H1 (cell line): ENCODE results near the gene L3MBTL2. TPM values are rescaled to one million over a fixed set of nuclear protein-coding genes. Genes with fewer than 3 reads are reported as not detected.

ENCODE experiments used
- CHD7 ChIP-seq: fragments of 300-600 bp; sonication (generic); IDR thresholded peaks from 2 replicates; pipeline ENCODE4 v1.7.1; 2012; ENCODE audit warnings: low read length, moderate library complexity, mild to moderate bottlenecking, inconsistent platforms; ENCODE audit not compliant: insufficient replicate concordance
- EGR1 ChIP-seq: IDR thresholded peaks from 2 replicates; pipeline ENCODE4 v1.6.1; 2011; ENCODE audit warnings: low read depth, low read length, borderline replicate concordance
- EP300 ChIP-seq, 2 experiments: IDR thresholded peaks; 1 replicate in 1 of 2; 2 replicates in 1 of 2; pipeline ENCODE4 v1.6.1; 2011 to 2012; ENCODE audit warnings: low read depth in 2 of 2, low read length in 2 of 2, mild to moderate bottlenecking in 2 of 2, borderline replicate concordance in 1 of 2, inconsistent platforms in 1 of 2, moderate library complexity in 1 of 2
- PHF8 ChIP-seq: fragments of 200-600 bp; sonication (generic); conservative IDR thresholded peaks from 2 replicates; pipeline ENCODE4 v1.7.1; 2012; ENCODE audit warnings: low read depth, mild to moderate bottlenecking, inconsistent platforms, low read length, moderate library complexity
- SAP30 ChIP-seq: fragments of 300-600 bp; sonication (generic); IDR thresholded peaks from 2 replicates; pipeline ENCODE4 v1.7.1; 2012; ENCODE audit warnings: low read length, moderate library complexity, mild to moderate bottlenecking, inconsistent platforms; ENCODE audit not compliant: insufficient read depth, insufficient replicate concordance
- SIRT6 ChIP-seq: IDR thresholded peaks from one replicate; pipeline ENCODE4 v1.7.1; 2012; ENCODE audit warnings: low read length, inconsistent platforms
- SIX5 ChIP-seq: IDR thresholded peaks from 2 replicates; pipeline ENCODE4 v1.6.1; 2011; ENCODE audit warnings: mild to moderate bottlenecking, low read depth, low read length
- SP1 ChIP-seq: IDR thresholded peaks from 2 replicates; pipeline ENCODE4 v1.6.1; 2011; ENCODE audit warnings: low read depth, low read length
- SP4 ChIP-seq: IDR thresholded peaks from 2 replicates; pipeline ENCODE4 v1.6.1; 2012; ENCODE audit warnings: low read length, inconsistent platforms
- TEAD4 ChIP-seq: IDR thresholded peaks from 2 replicates; pipeline ENCODE4 v1.6.1; 2012; ENCODE audit warnings: low read depth, low read length, inconsistent platforms, mixed read lengths
- YY1 ChIP-seq: IDR thresholded peaks from 2 replicates; pipeline ENCODE4 v1.6.1; 2011; ENCODE audit warnings: low read depth, mild to moderate bottlenecking, low read length
- polyA plus RNA-seq, 7 experiments: library from polyadenylated mRNA; depleted of rRNA in 3 of 7; stranded (reverse) in 5 of 7; unstranded in 2 of 7; fragments of >200 nt in 5 of 7; fragments of 200-250 nt in 2 of 7; gene quantifications; 1 replicate in 5 of 7; 2 replicates in 1 of 7; 4 replicates in 1 of 7; pipeline versions ENCODE4 v1.2.1 to v1.2.3, GENCODE V29; 2011 to 2013; ENCODE audit warnings: missing spikeins in 2 of 7, mixed read lengths in 2 of 7
- total RNA-seq: library from RNA; stranded (reverse); fragmentation: NEBNext Ultra II Directional; extraction: Animal tissue kit (Norgen Biotek cat#: 25700); gene quantifications from 2 replicates; pipeline ENCODE4 v1.2.1, GENCODE V29; 2021

The L3MBTL2 gene
- total and polyA plus RNA-seq, 2 of the 8 experiments (the other 6 are each of a cell fraction or from before 2014, with no cell fraction given): 23.9 to 24.9 TPM

- no peak for TF ChIP-seq CHD7
- TF ChIP-seq TEAD4: no peak
- TF ChIP-seq PHF8: no peak
- TF ChIP-seq EP300 (IDR thresholded peaks at IDR 0.05; ENCODE audit: borderline replicate concordance in 1 of 2, low read depth in 2 of 2, low read length in 2 of 2): no peak
- no peak for TF ChIP-seq SP1
- TF ChIP-seq YY1: no peak
- TF ChIP-seq SIX5: no peak
- TF ChIP-seq SIRT6: no peak
- TF ChIP-seq EGR1: no peak
- no peak for TF ChIP-seq SP4
- TF ChIP-seq SAP30: no peak
Measured at GRCh38 chr22:41260871-41261270, 55.8 kb downstream of the L3MBTL2 start (continued).
